Natural killer cell treated with Interleukin-12 subunit alpha and Interleukin-12 subunit beta and Interleukin-15 and Interleukin-18, amount 100 ng/mL, for 72 hours (primary cell): ENCODE results near the gene P2RY6. TPM values are rescaled to one million over a fixed set of nuclear protein-coding genes. Genes with fewer than 3 reads are reported as not detected.

Experiments
- ATAC-seq, 2 donors: fragments of 150-1000 bp; cut with Tn5 transposase in 1 of 2; sonication (Bioruptor Pico), chemical (Tn5 transposase) in 1 of 2; 2 replicates each; pipeline ENCODE4 v1.10.0; 2021
- DNase-seq: peaks from one replicate; pipeline ENCODE4 v3.0.0; 2022; ENCODE audit warnings: low spot score
- H3K27ac Mint-ChIP-seq, 2 donors: 1 replicate in 1 of 2; 2 replicates in 1 of 2; pipeline ENCODE4 v1.8.0; 2022; ENCODE audit warnings: mixed read lengths in 2 of 2, mild to moderate bottlenecking in 1 of 2, moderate library complexity in 1 of 2
- H3K27me3 Mint-ChIP-seq, 2 donors: 1 replicate in 1 of 2; 2 replicates in 1 of 2; pipeline ENCODE4 v1.8.0; 2022; ENCODE audit warnings: mixed read lengths in 2 of 2
- H3K36me3 Mint-ChIP-seq: one replicate; pipeline ENCODE4 v1.8.0; 2022; ENCODE audit warnings: mixed read lengths
- H3K4me1 Mint-ChIP-seq, 2 donors: 1 replicate in 1 of 2; 2 replicates in 1 of 2; pipeline ENCODE4 v1.8.0; 2022; ENCODE audit warnings: low read depth in 2 of 2, mixed read lengths in 2 of 2, mild to moderate bottlenecking in 1 of 2
- H3K4me3 Mint-ChIP-seq: one replicate; pipeline ENCODE4 v1.8.0; 2022; ENCODE audit warnings: mixed read lengths
- H3K9me3 Mint-ChIP-seq: 2 replicates; pipeline ENCODE4 v1.8.0; 2022; ENCODE audit warnings: mixed read lengths
- total RNA-seq, 2 donors: library from RNA; stranded (reverse); gene quantifications; one replicate each; pipeline ENCODE4 v1.2.3, GENCODE V29; 2022

The P2RY6 gene
- total RNA-seq, 2 donors from 2014 or later: not detected

- Mint-ChIP-seq H3K4me3 (no peak overlapping the region), H3K27ac (no peak overlapping the region), H3K4me1 (peaks cover 0 to 2% of the 10 kb centered on the region in 2 donors), H3K27me3 (peaks cover 0 to 6% of the 10 kb centered on the region in 2 donors), H3K9me3 (no peaks in the 10 kb centered on the region), H3K36me3 (no peaks in the 10 kb centered on the region)
- peak; percentile 57 to 71 for ATAC-seq
- peak; percentile 81 for DNase-seq
These were observed 63.2 kb downstream of the P2RY6 start for GRCh38 chr11:73335204-73335923.

- peaks cover 6 to 7% of the 10 kb centered on the region in 2 donors for H3K27me3 Mint-ChIP-seq
- DNase-seq: no peak
- no peak overlapping the region for H3K27ac Mint-ChIP-seq
- ATAC-seq: no peak
- no peak overlapping the region for H3K4me3 Mint-ChIP-seq
- H3K4me1 Mint-ChIP-seq: peaks cover 0 to 2% of the 10 kb centered on the region in 2 donors
- H3K36me3 Mint-ChIP-seq: no peaks in the 10 kb centered on the region
- no peaks in the 10 kb centered on the region for H3K9me3 Mint-ChIP-seq
These were observed 65.7 kb downstream of the P2RY6 start for GRCh38 chr11:73337846-73338245.

- no peaks in the 10 kb centered on the region for H3K36me3 Mint-ChIP-seq
- H3K4me1 Mint-ChIP-seq: peaks cover 0 to 2% of the 10 kb centered on the region in 2 donors
- ATAC-seq: no peak
- H3K9me3 Mint-ChIP-seq: no peaks in the 10 kb centered on the region
- no peak overlapping the region for H3K27ac Mint-ChIP-seq
- no peak for DNase-seq
- no peak overlapping the region for H3K4me3 Mint-ChIP-seq
- peaks cover 6 to 7% of the 10 kb centered on the region in 2 donors for H3K27me3 Mint-ChIP-seq
These were observed 66.1 kb downstream of the P2RY6 start for GRCh38 chr11:73338279-73338678.

GRCh38 chr11:73340164-73340563, 68.0 kb downstream of the P2RY6 start:
- DNase-seq: no peak
- ATAC-seq: no peak
- H3K9me3 Mint-ChIP-seq: no peaks in the 10 kb centered on the region
- no peak overlapping the region for H3K27ac Mint-ChIP-seq
- peaks cover 6 to 7% of the 10 kb centered on the region in 2 donors for H3K27me3 Mint-ChIP-seq
- peaks cover 0 to 2% of the 10 kb centered on the region in 2 donors for H3K4me1 Mint-ChIP-seq
- H3K4me3 Mint-ChIP-seq: no peak overlapping the region
- no peaks in the 10 kb centered on the region for H3K36me3 Mint-ChIP-seq

GRCh38 chr11:73342633-73343032, 70.5 kb downstream of the P2RY6 start:
- Mint-ChIP-seq H3K27ac (no peak overlapping the region), H3K4me3 (no peak overlapping the region), H3K27me3 (peaks cover 0 to 7% of the 10 kb centered on the region in 2 donors), H3K36me3 (no peaks in the 10 kb centered on the region), H3K4me1 (no peaks in the 10 kb centered on the region), H3K9me3 (no peaks in the 10 kb centered on the region)
- ATAC-seq (no peak), DNase-seq (no peak)

- H3K36me3 Mint-ChIP-seq: no peaks in the 10 kb centered on the region
- no peak for ATAC-seq
These were observed 71.1 kb downstream of the P2RY6 start for GRCh38 chr11:73343076-73343873.

GRCh38 chr11:73344191-73344607, 72.1 kb downstream of the P2RY6 start:
- H3K27me3 Mint-ChIP-seq: peaks cover 0 to 7% of the 10 kb centered on the region in 2 donors
- no peak overlapping the region for H3K4me3 Mint-ChIP-seq
- no peak for ATAC-seq
- H3K4me1 Mint-ChIP-seq: no peaks in the 10 kb centered on the region
- H3K9me3 Mint-ChIP-seq: no peaks in the 10 kb centered on the region
- no peaks in the 10 kb centered on the region for H3K36me3 Mint-ChIP-seq
- no peak for DNase-seq
- H3K27ac Mint-ChIP-seq: no peak overlapping the region

More at GRCh38 chr11:73343076-73343873, 71.1 kb downstream of the P2RY6 start:
- H3K9me3 Mint-ChIP-seq: no peaks in the 10 kb centered on the region
- no peaks in the 10 kb centered on the region for H3K4me1 Mint-ChIP-seq
- DNase-seq: no peak
- H3K4me3 Mint-ChIP-seq: no peak overlapping the region
- peaks cover 0 to 7% of the 10 kb centered on the region in 2 donors for H3K27me3 Mint-ChIP-seq
- H3K27ac Mint-ChIP-seq: no peak overlapping the region

GRCh38 chr11:73345481-73346160, 73.5 kb downstream of the P2RY6 start:
- Mint-ChIP-seq H3K27me3 (peaks cover 0 to 7% of the 10 kb centered on the region in 2 donors), H3K9me3 (no peaks in the 10 kb centered on the region), H3K36me3 (no peaks in the 10 kb centered on the region), H3K4me3 (no peak overlapping the region), H3K27ac (no peak overlapping the region), H3K4me1 (no peaks in the 10 kb centered on the region)
- DNase-seq (no peak), ATAC-seq (no peak)

GRCh38 chr11:73346186-73346935, 74.2 kb downstream of the P2RY6 start:
- ATAC-seq: no peak
- Mint-ChIP-seq H3K36me3 (no peaks in the 10 kb centered on the region), H3K27me3 (peaks cover 0 to 5% of the 10 kb centered on the region in 2 donors), H3K27ac (no peak overlapping the region), H3K4me3 (no peak overlapping the region), H3K9me3 (no peaks in the 10 kb centered on the region), H3K4me1 (peaks cover 0 to 3% of the 10 kb centered on the region in 2 donors)
- no peak for DNase-seq

GRCh38 chr11:73347067-73347466, 74.9 kb downstream of the P2RY6 start:
- no peaks in the 10 kb centered on the region for H3K36me3 Mint-ChIP-seq
- H3K4me1 Mint-ChIP-seq: peaks cover 0 to 3% of the 10 kb centered on the region in 2 donors
- no peak overlapping the region for H3K4me3 Mint-ChIP-seq
- H3K9me3 Mint-ChIP-seq: no peaks in the 10 kb centered on the region
- H3K27ac Mint-ChIP-seq: no peak overlapping the region
- no peaks in the 10 kb centered on the region for H3K27me3 Mint-ChIP-seq
- no peak for DNase-seq
- no peak for ATAC-seq

Other genes starting within 250 kb of the P2RY6 start
- 10 to 100 TPM; 58.8 to 77.3 TPM for gene FCHSD2, start 130.0 kb upstream of the P2RY6 start, total RNA-seq
- gene P2RY2, start 54.1 kb upstream of the P2RY6 start, total RNA-seq: under 1 TPM in 1 of 2 donors, not detected in 1; 0.20 TPM
- gene ARHGEF17, start 35.9 kb downstream of the P2RY6 start, total RNA-seq: under 1 TPM in 1 of 2 donors, not detected in 1; 0.95 TPM
- 10 to 100 TPM; 46.5 to 58.0 TPM for gene RELT, start 104.1 kb downstream of the P2RY6 start, total RNA-seq